Caco-2 (cell line): ENCODE results near the gene BLMH. TPM values are rescaled to one million over a fixed set of nuclear protein-coding genes. Genes with fewer than 3 reads are reported as not detected.

Experiments used
- BruUV-seq: library from RNA; stranded (reverse); fragments of 400-500 nt; replicated peaks from 2 replicates; lab custom pipeline; 2021; lab: Mats Ljungman, UMichigan
- CTCF ChIA-PET: fragments of 300-600 bp; sonication (Branson Sonifier 250); formaldehyde crosslinking; loops from one replicate; lab custom pipeline; 2022; ENCODE audit warnings: antibody characterized with exemption; lab: Charles Lee
- POLR2A ChIA-PET: fragments of 300-600 bp; sonication (Branson Sonifier 250); formaldehyde crosslinking; loops from one replicate; lab custom pipeline; 2022; ENCODE audit warnings: antibody characterized with exemption; lab: Charles Lee
- DNase-seq, 2 experiments: peaks; one replicate each; pipeline versions ENCODE4 v3.0.0 to v3.0.0-alpha.2; 2020 to 2022
- H3K27me3 ChIP-seq: replicated peaks from 2 replicates; pipeline ENCODE4 v1.6.0; 2011; ENCODE audit warnings: low read length; ENCODE audit not compliant: control insufficient read depth, insufficient read depth
- H3K36me3 ChIP-seq: 2 replicates; pipeline ENCODE4 v1.5.1; 2011; ENCODE audit warnings: low read length; ENCODE audit not compliant: control insufficient read depth, insufficient read depth
- H3K4me1 ChIP-seq: fragments of 250-450 bp; sonication (Bioruptor Pico); 2 replicates; pipeline ENCODE4 v1.5.1; 2020; ENCODE audit warnings: mild to moderate bottlenecking
- H3K4me3 ChIP-seq: 2 replicates; pipeline ENCODE4 v1.5.1; 2011; ENCODE audit warnings: low read depth, mild to moderate bottlenecking, control low read depth, low read length
- H3K9me3 ChIP-seq: fragments of 250-450 bp; sonication (Bioruptor Pico); 2 replicates; pipeline ENCODE4 v1.5.1; 2020; ENCODE audit warnings: mild to moderate bottlenecking, moderate library complexity
- H3K27ac Mint-ChIP-seq: one replicate; pipeline ENCODE4 v1.8.0; 2022; ENCODE audit warnings: mixed read lengths; ENCODE audit not compliant: unreplicated experiment
- H3K27me3 Mint-ChIP-seq: one replicate; pipeline ENCODE4 v1.8.0; 2022; ENCODE audit warnings: mixed read lengths; ENCODE audit not compliant: insufficient read depth, unreplicated experiment
- H3K36me3 Mint-ChIP-seq: one replicate; pipeline ENCODE4 v1.8.0; 2022; ENCODE audit warnings: mild to moderate bottlenecking, mixed read lengths; ENCODE audit not compliant: insufficient read depth, unreplicated experiment
- H3K4me1 Mint-ChIP-seq: one replicate; pipeline ENCODE4 v1.8.0; 2022; ENCODE audit warnings: low read depth, mixed read lengths; ENCODE audit not compliant: unreplicated experiment
- H3K4me3 Mint-ChIP-seq: one replicate; pipeline ENCODE4 v1.8.0; 2022; ENCODE audit warnings: mild to moderate bottlenecking, moderate library complexity, mixed read lengths; ENCODE audit not compliant: unreplicated experiment
- H3K9me3 Mint-ChIP-seq: one replicate; pipeline ENCODE4 v1.8.0; 2022; ENCODE audit warnings: mixed read lengths; ENCODE audit not compliant: unreplicated experiment
- intact Hi-C: fragments of 100-400 bp; cut with micrococcal nuclease; formaldehyde crosslinking; loops from one replicate; pipeline ENCODE4 v1.10.0; 2022; ENCODE audit not compliant: unreplicated experiment
- total RNA-seq: library from RNA; stranded (reverse); gene quantifications from 2 replicates; pipeline ENCODE4 v1.2.3, GENCODE V29; 2022
- TF ChIP-seq, protein P1 (sequence below), 2 experiments: fragments of 200-600 bp in 1 of 2; IDR thresholded peaks; 1 replicate in 1 of 2; 2 replicates in 1 of 2; pipeline versions ENCODE4 v1.5.1 to v1.8.0; 2011 to 2022; ENCODE audit warnings: antibody characterized with exemption in 1 of 2, control low read depth in 1 of 2, inconsistent platforms in 1 of 2, low read depth in 1 of 2, low read length in 1 of 2, mild to moderate bottlenecking in 1 of 2, moderate library complexity in 1 of 2; ENCODE audit not compliant: insufficient read depth in 1 of 2, severe bottlenecking in 1 of 2, unreplicated experiment in 1 of 2

BLMH gene
- total RNA-seq, 1 experiment from 2014 or later = 56.1 TPM

DNA sequence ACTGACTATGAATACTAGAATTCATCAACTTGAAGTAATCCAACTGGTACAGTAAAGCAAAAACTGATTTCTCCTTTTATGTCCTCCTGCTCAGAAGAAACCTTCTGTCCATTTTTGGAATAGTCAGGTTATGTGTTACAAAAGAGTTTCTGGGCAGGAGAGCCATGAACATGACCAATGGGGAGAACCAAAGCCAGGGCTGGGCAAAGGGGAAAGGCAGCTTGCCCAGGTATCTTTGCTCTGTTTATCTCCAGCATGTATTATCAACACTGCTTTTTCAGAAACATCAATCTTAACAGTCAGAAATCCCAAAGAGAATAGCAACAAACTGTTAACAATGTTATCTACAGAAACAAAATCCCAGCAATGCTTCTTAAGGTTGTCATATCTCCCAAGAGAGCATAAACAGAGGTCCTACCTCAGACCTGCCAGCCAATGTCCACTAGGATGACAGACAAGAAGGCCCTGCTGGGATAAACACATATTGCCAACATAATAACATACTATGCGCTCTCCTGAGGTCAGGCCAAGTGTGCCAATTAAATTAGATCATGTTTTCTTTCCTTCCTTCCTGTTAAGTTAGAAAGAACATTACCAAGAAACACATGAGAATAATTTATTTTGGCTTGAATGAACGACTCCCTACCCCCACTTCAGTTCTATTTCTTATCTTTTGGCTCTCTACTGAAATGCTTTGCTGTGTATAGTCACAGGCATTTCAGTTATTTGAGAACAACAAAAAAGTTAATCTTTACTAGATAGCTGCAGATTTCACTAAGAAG lies 28.0 kb downstream of the BLMH start:
- peak overlapping the region; percentile 73 for H3K27ac Mint-ChIP-seq
- Histone ChIP-seq H3K4me3 (no peak overlapping the region), H3K36me3 (peaks cover 1% of the 10 kb centered on the region; the same call in 1 of the 2 replicates), H3K4me1 (peaks cover 32% of the 10 kb centered on the region), H3K9me3 (no peaks in the 10 kb centered on the region), H3K27me3 (no peaks in the 10 kb centered on the region)
- TF ChIP-seq, protein P1, sequence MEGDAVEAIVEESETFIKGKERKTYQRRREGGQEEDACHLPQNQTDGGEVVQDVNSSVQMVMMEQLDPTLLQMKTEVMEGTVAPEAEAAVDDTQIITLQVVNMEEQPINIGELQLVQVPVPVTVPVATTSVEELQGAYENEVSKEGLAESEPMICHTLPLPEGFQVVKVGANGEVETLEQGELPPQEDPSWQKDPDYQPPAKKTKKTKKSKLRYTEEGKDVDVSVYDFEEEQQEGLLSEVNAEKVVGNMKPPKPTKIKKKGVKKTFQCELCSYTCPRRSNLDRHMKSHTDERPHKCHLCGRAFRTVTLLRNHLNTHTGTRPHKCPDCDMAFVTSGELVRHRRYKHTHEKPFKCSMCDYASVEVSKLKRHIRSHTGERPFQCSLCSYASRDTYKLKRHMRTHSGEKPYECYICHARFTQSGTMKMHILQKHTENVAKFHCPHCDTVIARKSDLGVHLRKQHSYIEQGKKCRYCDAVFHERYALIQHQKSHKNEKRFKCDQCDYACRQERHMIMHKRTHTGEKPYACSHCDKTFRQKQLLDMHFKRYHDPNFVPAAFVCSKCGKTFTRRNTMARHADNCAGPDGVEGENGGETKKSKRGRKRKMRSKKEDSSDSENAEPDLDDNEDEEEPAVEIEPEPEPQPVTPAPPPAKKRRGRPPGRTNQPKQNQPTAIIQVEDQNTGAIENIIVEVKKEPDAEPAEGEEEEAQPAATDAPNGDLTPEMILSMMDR (IDR thresholded peaks at IDR 0.05; ENCODE audit: insufficient read depth in 1 of 2, low read depth in 1 of 2, low read length in 1 of 2, severe bottlenecking in 1 of 2, unreplicated experiment in 1 of 2) = no peak
- CTCF ChIA-PET = interaction anchor here (1.1 to 1.3 kb wide), 2 partner anchors 39 to 72 kb away, joined by 3 read pairs; no protein-coding TSS in a partner anchor
- H3K27me3 Mint-ChIP-seq = no peaks in the 10 kb centered on the region
- peaks cover 33% of the 10 kb centered on the region for H3K36me3 Mint-ChIP-seq
- H3K9me3 Mint-ChIP-seq = no peaks in the 10 kb centered on the region
- peak; percentile 63 to 67 for DNase-seq
- H3K4me1 Mint-ChIP-seq = peaks cover 21% of the 10 kb centered on the region
- POLR2A ChIA-PET = no interaction called here
- intact Hi-C loops = loop anchor here (1.0 to 2.0 kb wide), 3 partner anchors 14 to 37 kb away; partner anchors contain the start of gene BLMH
- peak overlapping the region; percentile 47 for H3K4me3 Mint-ChIP-seq
- no TSS peak for BruUV-seq

DNA sequence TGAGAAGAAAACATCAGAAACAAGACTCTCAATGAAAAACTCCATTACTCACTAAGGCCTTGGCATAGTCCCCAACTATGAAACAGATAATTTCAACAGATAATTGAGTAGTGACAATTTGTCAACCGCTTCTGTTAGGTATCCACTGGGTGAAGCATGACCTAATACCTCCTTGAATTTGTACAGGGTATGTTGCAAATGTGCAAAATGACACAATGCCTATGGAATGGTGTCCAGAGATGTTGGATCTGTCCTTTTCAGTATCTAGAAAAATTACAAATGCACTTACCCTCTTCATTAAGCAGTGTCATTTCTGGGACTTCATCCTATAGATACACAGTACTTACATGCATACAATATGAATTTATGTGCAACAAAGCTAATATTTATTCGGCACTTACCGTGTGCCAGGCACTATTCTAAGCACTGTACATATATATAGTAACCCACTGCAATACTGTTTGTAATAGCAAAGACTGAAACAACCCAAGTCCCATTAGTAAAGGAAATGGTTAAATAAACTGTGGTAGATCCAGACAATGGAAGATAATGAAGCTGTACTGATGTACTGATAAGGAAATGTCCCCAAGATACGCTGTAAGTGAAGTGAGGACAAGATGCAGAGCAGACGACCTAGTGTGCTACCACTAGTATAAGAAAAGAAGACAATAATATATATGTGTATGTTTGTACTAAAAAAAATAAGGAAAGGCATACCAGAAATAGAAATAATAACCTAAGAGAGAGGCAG lies 34.8 kb downstream of the BLMH start:
- Histone ChIP-seq H3K36me3 (peaks cover 1% of the 10 kb centered on the region; the same call in 1 of the 2 replicates), H3K4me3 (no peak overlapping the region), H3K9me3 (no peaks in the 10 kb centered on the region), H3K27me3 (no peaks in the 10 kb centered on the region), H3K4me1 (peaks cover 19% of the 10 kb centered on the region)
- BruUV-seq = no TSS peak
- Mint-ChIP-seq H3K4me1 (peaks cover 16% of the 10 kb centered on the region), H3K9me3 (no peaks in the 10 kb centered on the region), H3K36me3 (peaks cover 9% of the 10 kb centered on the region), H3K27ac (no peak overlapping the region), H3K4me3 (no peak overlapping the region), H3K27me3 (no peaks in the 10 kb centered on the region)
- intact Hi-C loops = no loop called here
- no peak for DNase-seq
- ChIA-PET CTCF (interaction anchor here (0.6 kb wide), 1 partner anchor 450 kb away, joined by 3 read pairs; no protein-coding TSS in a partner anchor), POLR2A (no interaction called here)
- TF ChIP-seq, protein P1 (IDR thresholded peaks at IDR 0.05; ENCODE audit: insufficient read depth in 1 of 2, low read depth in 1 of 2, low read length in 1 of 2, severe bottlenecking in 1 of 2, unreplicated experiment in 1 of 2) = no peak

DNA sequence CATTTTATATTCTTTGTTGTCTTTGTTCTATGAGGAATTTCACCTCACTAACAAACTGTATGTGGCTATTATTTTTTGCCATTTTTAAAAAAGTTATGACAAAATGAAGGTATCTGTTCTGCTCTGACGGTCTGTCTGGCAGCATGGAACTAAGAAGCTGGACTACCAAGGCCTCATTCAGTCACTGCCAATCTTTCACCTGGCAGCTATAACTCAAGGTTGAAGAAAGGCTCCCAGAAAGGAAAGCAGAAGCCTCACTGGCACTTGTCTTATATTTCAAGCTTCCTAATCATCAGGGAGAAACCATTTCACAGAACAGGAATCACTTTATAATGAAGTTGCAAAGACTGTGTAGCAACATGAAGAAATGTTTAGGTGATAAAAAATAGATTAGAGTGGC lies 37.6 kb downstream of the BLMH start:
- H3K27me3 Mint-ChIP-seq = no peaks in the 10 kb centered on the region
- peaks cover 25% of the 10 kb centered on the region for H3K4me1 Mint-ChIP-seq
- H3K36me3 Mint-ChIP-seq = peaks cover 10% of the 10 kb centered on the region
- DNase-seq = no peak
- POLR2A ChIA-PET = no interaction called here
- Histone ChIP-seq H3K9me3 (no peaks in the 10 kb centered on the region), H3K4me1 (peaks cover 38% of the 10 kb centered on the region), H3K36me3 (no peaks in the 10 kb centered on the region; the same call in 1 of the 2 replicates), H3K27me3 (no peaks in the 10 kb centered on the region), H3K4me3 (no peak overlapping the region)
- no peaks in the 10 kb centered on the region for H3K9me3 Mint-ChIP-seq
- TF ChIP-seq, protein P1 (IDR thresholded peaks at IDR 0.05; ENCODE audit: insufficient read depth in 1 of 2, low read depth in 1 of 2, low read length in 1 of 2, severe bottlenecking in 1 of 2, unreplicated experiment in 1 of 2) = no peak
- intact Hi-C loops = no loop called here
- CTCF ChIA-PET = interaction anchor here (1.5 kb wide), 1 partner anchor 150 kb away, joined by 4 read pairs; no protein-coding TSS in a partner anchor
- no peak overlapping the region for H3K27ac Mint-ChIP-seq
- no TSS peak for BruUV-seq
- no peak overlapping the region for H3K4me3 Mint-ChIP-seq
